BJ (cell line): ENCODE results near the gene CNOT6L. TPM values are rescaled to one million over a fixed set of nuclear protein-coding genes. Genes with fewer than 3 reads are reported as not detected.
"Not testable (repeated sequence)": the region's sequence is repeated elsewhere in the genome, so short reads cannot be mapped to it uniquely, and the experiment has no call there.

Experiments used
- CTCF ChIA-PET: fragments of 350-600 bp; formaldehyde crosslinking; extraction: SDS; loops from one replicate; lab custom pipeline; 2021; ENCODE audit warnings: antibody characterized with exemption, inconsistent platforms; lab: Yijun Ruan, JAX
- POLR2A ChIA-PET: fragments of 300-600 bp; sonication (Branson Sonifier 250); formaldehyde crosslinking; extraction: SDS; loops from one replicate; lab custom pipeline; 2021; ENCODE audit warnings: antibody characterized with exemption; lab: Charles Lee
- DNase-seq: peaks from one replicate; pipeline ENCODE4 v3.0.0-alpha.2; 2011; ENCODE audit warnings: low read depth
- H3K27me3 ChIP-seq: 2 replicates; pipeline ENCODE4 v1.6.0; 2011; ENCODE audit warnings: low read length; ENCODE audit not compliant: control insufficient read depth, insufficient read depth
- H3K36me3 ChIP-seq: 2 replicates; pipeline ENCODE4 v1.5.1; 2011; ENCODE audit warnings: low read length; ENCODE audit not compliant: control insufficient read depth, insufficient read depth
- H3K4me3 ChIP-seq: 2 replicates; pipeline ENCODE4 v1.5.1; 2011; ENCODE audit warnings: low read depth, mild to moderate bottlenecking, control low read depth, low read length
- CTCF ChIP-seq: IDR thresholded peaks from 2 replicates; pipeline ENCODE4 v1.5.1; 2011; ENCODE audit warnings: low read depth, mild to moderate bottlenecking, control low read depth, inconsistent platforms, low read length, moderate library complexity; ENCODE audit not compliant: insufficient read depth
- polyA plus RNA-seq: library from polyadenylated mRNA; depleted of rRNA; stranded (reverse); fragments of >200 nt; gene quantifications from 2 replicates; pipeline ENCODE4 v1.2.3, GENCODE V29; 2011

CNOT6L gene
- polyA plus RNA-seq, 1 experiment, result 6.4 TPM

DNA sequence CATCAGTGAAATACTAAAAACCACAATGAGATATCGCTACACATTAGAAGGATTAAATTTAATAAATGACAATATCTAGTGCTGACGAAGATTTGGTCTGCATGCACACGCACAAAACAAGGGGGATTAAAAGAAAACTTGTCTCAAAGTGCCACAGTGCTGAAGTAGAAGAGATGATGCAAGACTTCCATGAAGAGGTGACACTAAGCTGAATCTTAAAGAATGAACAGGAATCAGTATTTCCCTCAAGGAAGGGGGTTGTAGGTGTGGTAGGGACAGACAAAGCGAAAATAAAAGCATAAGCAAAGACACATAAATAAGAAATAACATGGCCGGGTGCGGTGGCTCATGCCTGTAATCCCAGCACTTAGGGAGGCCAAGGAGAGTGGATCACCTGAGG, 33.5 kb downstream of the CNOT6L start:
- CTCF ChIA-PET, result no interaction called here
- POLR2A ChIA-PET, result no interaction called here
- no peak overlapping the region for H3K4me3 ChIP-seq
- DNase-seq, result no peak
- no peak for TF ChIP-seq CTCF
- no peaks in the 10 kb centered on the region for H3K36me3 ChIP-seq
- H3K27me3 ChIP-seq, result no peaks in the 10 kb centered on the region

GRCh38 chr4:77783895-77784294, 35.3 kb downstream of the CNOT6L start:
- ChIA-PET POLR2A (no interaction called here), CTCF (no interaction called here)
- TF ChIP-seq CTCF, result no peak

GRCh38 chr4:77782102-77782835, 36.9 kb downstream of the CNOT6L start:
- no peak for DNase-seq
- Histone ChIP-seq H3K27me3 (no peaks in the 10 kb centered on the region), H3K4me3 (no peak overlapping the region), H3K36me3 (no peaks in the 10 kb centered on the region)
- TF ChIP-seq CTCF, result no peak
- ChIA-PET POLR2A (no interaction called here), CTCF (no interaction called here)

More at GRCh38 chr4:77783895-77784294, 35.3 kb downstream of the CNOT6L start:
- Histone ChIP-seq H3K4me3 (no peak overlapping the region), H3K27me3 (no peaks in the 10 kb centered on the region), H3K36me3 (no peaks in the 10 kb centered on the region)
- DNase-seq, result no peak

DNA sequence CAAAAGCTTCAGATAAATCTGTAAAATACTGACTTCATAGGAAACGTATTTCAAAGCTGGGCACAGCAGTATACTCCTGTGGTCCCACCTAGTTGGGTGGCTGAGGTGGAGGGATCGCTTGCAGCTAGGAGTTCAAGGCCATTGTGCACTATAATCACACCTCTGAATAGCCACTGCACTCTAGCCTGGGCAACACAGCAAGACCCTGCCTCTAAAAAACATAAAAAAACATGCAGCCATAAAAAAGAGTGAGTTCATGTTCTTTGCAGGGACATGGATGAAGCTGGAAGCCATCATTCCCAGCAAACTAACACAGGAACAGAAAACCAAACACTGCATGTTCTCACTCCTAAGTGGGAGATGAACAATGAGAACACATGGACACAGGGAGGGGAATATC, 38.4 kb downstream of the CNOT6L start:
- POLR2A ChIA-PET, H3K36me3 ChIP-seq, DNase-seq, H3K4me3 ChIP-seq, CTCF ChIA-PET, H3K27me3 ChIP-seq: not testable (repeated sequence)

GRCh38 chr4:77777135-77777807, 41.9 kb downstream of the CNOT6L start:
- POLR2A ChIA-PET, result no interaction called here
- CTCF ChIA-PET, result no interaction called here
- DNase-seq, result no peak
- no peaks in the 10 kb centered on the region for H3K36me3 ChIP-seq
- no peak overlapping the region for H3K4me3 ChIP-seq
- TF ChIP-seq CTCF, result no peak
- no peaks in the 10 kb centered on the region for H3K27me3 ChIP-seq
